Middle frontal gyrus (tissue), 1 donor: Measurements from ENCODE around the gene CYP27B1.
"Not testable (repeated sequence)": the region's sequence is repeated elsewhere in the genome, so short reads cannot be mapped to it uniquely, and the experiment has no call there.

Experiments used
- DNase-seq: peaks from one replicate; pipeline ENCODE4 v3.0.0-alpha.2; 2015; ENCODE audit warnings: low spot score; ENCODE audit errors: extremely low spot score

Gene CYP27B1

DNA sequence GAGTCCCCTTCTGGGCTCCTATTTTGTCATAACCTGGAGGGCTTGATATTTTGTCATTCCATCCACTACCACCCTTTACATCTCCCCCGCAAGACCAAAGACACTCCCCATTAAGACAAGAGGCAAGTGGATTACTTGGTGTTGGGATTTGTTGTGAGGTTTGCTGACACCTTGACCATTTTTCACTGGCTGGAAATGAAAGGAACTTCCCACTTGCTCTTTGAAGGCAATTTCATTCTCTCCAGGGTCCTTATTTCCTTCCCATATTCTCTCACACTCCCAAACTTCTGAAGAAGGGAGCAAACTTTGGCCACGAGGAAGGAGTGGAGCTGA is 43.3 kb downstream of the CYP27B1 start:
- no peak for DNase-seq

- DNase-seq = no peak
These were observed 43.9 kb downstream of the CYP27B1 start for GRCh38 chr12:57722716-57723629.

DNA sequence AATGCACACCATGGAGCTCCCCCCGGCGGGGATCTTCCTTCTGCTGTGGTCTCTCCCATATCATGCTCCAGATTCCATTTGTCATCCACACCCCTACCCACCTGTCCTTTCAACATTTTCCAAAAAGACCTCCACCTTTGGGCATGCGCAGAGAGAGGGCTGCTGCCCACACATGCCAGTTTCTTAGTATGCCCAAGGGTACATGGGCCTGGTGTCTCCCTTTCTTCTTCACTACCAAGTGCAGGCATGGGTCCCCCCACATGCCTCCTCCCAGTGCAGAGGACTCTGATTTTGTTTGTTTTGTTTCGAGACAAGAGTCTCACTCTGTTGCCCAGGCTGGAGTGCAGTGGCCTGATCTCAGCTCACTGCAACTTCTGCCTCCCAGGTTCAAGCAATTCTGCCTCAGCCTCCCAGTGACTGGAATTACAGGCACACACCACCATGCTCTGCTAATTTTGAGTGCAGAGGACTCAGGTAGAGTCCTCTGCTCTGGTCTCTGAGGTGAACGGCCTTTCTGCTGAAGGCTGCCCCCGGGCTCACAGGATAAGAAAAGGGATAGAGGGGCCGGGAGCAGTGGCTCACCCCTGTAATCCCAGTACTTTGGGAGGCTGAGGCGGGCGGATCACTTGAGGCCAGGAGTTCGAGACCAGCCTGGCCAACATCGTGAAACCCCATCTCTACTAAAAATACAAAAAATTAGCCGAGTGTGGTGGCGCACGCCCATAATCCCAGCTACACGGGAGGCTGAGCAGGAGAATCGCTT is 44.9 kb downstream of the CYP27B1 start:
- not testable (repeated sequence) for DNase-seq

DNA sequence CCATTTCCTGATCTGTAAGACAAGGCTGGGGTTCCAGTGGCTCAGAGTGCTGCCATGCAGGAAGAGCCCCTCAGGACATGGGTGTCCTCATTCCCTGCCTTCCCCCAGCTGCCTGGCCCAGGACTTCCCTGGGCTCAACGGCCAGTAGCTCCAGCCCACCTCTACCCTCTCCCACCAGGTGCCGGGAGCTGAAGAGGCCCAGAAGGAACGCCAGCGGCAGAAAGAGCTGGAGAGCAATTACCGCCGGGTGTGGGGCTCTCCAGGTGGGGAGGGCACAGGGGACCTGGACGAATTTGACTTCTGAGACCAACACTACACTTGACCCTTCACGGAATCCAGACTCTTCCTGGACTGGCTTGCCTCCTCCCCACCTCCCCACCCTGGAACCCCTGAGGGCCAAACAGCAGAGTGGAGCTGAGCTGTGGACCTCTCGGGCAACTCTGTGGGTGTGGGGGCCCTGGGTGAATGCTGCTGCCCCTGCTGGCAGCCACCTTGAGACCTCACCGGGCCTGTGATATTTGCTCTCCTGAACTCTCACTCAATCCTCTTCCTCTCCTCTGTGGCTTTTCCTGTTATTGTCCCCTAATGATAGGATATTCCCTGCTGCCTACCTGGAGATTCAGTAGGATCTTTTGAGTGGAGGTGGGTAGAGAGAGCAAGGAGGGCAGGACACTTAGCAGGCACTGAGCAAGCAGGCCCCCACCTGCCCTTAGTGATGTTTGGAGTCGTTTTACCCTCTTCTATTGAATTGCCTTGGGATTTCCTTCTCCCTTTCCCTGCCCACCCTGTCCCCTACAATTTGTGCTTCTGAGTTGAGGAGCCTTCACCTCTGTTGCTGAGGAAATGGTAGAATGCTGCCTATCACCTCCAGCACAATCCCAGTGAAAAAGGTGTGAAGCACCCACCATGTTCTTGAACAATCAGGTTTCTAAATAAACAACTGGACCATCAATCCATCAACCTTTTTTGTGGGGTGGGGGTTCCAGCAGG is 46.0 kb downstream of the CYP27B1 start:
- no peak for DNase-seq

DNA sequence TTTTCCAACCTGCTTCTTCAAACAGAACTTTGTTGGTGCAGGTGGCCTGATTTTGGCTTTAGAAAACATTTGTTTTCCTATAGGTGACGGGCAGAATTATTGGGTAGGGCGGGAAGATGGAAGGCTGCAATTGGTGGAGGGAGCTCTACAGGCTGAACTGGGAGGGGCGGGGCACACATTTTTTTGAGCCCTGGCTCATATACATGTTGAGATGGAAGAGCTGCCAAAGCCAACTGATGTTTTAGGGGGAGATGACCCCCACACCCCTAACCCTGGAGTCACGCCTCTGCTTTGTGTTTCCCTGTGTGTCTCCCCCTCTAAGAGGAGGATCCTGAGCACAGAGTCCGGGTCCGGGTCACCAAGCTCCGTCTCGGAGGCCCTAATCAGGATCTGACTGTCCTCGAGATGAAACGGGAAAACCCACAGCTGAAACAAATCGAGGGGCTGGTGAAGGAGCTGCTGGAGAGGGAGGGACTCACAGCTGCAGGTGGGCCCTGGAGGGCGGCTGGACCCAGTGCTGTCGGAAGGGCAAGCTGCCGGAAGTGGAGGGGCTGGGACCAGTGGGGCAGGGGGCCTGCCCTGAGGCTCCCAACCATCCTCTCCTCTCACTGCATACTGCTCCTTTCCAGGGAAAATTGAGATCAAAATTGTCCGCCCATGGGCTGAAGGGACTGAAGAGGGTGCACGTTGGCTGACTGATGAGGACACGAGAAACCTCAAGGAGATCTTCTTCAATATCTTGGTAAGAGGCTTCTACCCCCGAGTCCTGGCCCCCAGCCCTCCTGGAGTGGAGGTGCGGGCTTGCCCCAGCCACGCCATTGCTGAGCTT is 46.9 kb downstream of the CYP27B1 start:
- DNase-seq = no peak

GRCh38 chr12:57718641-57719528 is 48.0 kb downstream of the CYP27B1 start:
- DNase-seq = no peak

DNA sequence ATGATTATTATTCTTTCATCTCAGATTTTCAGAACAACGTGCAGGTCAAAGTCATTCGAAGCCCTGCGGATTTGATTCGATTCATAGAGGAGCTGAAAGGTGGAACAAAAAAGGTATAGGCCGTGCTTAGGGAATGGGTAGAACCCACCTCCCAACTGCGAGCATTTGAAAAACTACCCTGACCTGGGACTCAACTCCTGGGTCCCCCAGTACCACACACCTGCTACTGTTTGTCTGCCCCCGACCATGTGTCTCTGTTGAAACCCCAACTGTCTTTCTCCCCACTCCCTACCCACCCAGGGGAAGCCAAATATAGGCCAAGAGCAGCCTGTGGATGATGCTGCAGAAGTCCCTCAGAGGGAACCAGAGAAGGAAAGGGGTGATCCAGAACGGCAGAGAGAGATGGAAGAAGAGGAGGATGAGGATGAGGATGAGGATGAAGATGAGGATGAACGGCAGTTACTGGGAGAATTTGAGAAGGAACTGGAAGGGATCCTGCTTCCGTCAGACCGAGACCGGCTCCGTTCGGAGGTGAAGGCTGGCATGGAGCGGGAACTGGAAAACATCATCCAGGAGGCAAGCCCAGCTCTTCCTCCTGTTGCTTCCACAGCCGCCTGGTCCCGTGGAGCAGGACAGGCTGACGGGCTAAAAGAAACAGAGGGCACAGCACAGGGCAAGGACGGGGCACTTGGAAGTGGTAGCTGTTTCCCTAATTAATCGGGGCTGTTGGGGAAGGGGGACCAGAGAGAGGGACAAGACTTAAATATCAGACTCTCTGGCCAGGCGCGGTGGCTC is 48.8 kb downstream of the CYP27B1 start:
- no peak for DNase-seq

GRCh38 chr12:57717131-57717530 is 49.7 kb downstream of the CYP27B1 start:
- DNase-seq = no peak

GRCh38 chr12:57716305-57716704 is 50.6 kb downstream of the CYP27B1 start:
- no peak for DNase-seq

DNA sequence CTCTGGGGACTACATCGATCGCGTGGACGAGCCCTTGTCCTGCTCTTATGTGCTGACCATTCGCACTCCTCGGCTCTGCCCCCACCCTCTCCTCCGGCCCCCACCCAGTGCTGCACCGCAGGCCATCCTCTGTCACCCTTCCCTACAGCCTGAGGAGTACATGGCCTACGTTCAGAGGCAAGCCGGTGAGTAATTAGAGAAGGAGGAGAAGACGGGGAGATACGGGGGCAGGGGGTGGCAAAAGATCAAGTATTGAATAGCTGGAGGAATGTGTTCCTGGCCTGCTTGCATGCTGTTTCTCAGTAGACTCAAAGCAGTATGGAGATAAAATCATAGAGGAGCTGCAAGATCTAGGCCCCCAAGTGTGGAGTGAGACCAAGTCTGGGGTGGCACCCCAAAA is 51.1 kb downstream of the CYP27B1 start:
- DNase-seq = no peak

- DNase-seq = not testable (repeated sequence)
These were observed 51.7 kb downstream of the CYP27B1 start for GRCh38 chr12:57715036-57715748.

GRCh38 chr12:57713209-57713608 is 53.7 kb downstream of the CYP27B1 start:
- no peak for DNase-seq

- DNase-seq = no peak
These were observed 54.2 kb downstream of the CYP27B1 start for GRCh38 chr12:57712701-57713100.
